Measurements from ENCODE around the gene SRM.
"Not testable (repeated sequence)": the region's sequence is repeated elsewhere in the genome, so short reads cannot be mapped to it uniquely, and the experiment has no call there.

Gene SRM

GRCh38 chr1:11044086-11044848 is 15.6 kb downstream of the SRM start:
- DNase-seq, result peak; percentile 15

GRCh38 chr1:11042995-11043874 is 16.6 kb downstream of the SRM start:
- no peak for DNase-seq

GRCh38 chr1:11042065-11042464 is 17.8 kb downstream of the SRM start:
- DNase-seq, result no peak

GRCh38 chr1:11041048-11041447 is 18.8 kb downstream of the SRM start:
- no peak for DNase-seq

GRCh38 chr1:11040105-11040429 is 19.8 kb downstream of the SRM start:
- DNase-seq, result not testable (repeated sequence)

- no peak for DNase-seq
Measured at GRCh38 chr1:11039351-11040104, 20.3 kb downstream of the SRM start.

- DNase-seq, result peak; percentile 95
Measured at GRCh38 chr1:11037740-11038182, 22.1 kb downstream of the SRM start.

GRCh38 chr1:11037019-11037739 is 22.6 kb downstream of the SRM start:
- DNase-seq, result not testable (repeated sequence)

- no peak for DNase-seq
Measured at GRCh38 chr1:11031624-11032262, 28.1 kb downstream of the SRM start.

GRCh38 chr1:11030865-11031264 is 29.0 kb downstream of the SRM start:
- DNase-seq, result no peak

GRCh38 chr1:11028018-11028417 is 31.8 kb downstream of the SRM start:
- no peak for DNase-seq

GRCh38 chr1:11027316-11027715 is 32.5 kb downstream of the SRM start:
- no peak for DNase-seq

GRCh38 chr1:11026903-11027302 is 32.9 kb downstream of the SRM start:
- no peak for DNase-seq

- no peak for DNase-seq
Measured at GRCh38 chr1:11026052-11026451, 33.8 kb downstream of the SRM start.

- no peak for DNase-seq
Measured at GRCh38 chr1:11025618-11026017, 34.2 kb downstream of the SRM start.

GRCh38 chr1:11024874-11025203 is 35.0 kb downstream of the SRM start:
- no peak for DNase-seq

- DNase-seq, result no peak
Measured at GRCh38 chr1:11024154-11024873, 35.5 kb downstream of the SRM start.

GRCh38 chr1:11023201-11023600 is 36.6 kb downstream of the SRM start:
- DNase-seq, result no peak

- no peak for DNase-seq
Measured at GRCh38 chr1:11019971-11020370, 39.8 kb downstream of the SRM start.

- DNase-seq, result not testable (repeated sequence)
Measured at GRCh38 chr1:11019358-11019757, 40.5 kb downstream of the SRM start.

GRCh38 chr1:11013160-11013531 is 46.7 kb downstream of the SRM start:
- no peak for DNase-seq
